Natural killer cell (primary cell): ENCODE results near the gene IRS2. TPM values are rescaled to one million over a fixed set of nuclear protein-coding genes. Genes with fewer than 3 reads are reported as not detected.

Experiments used
- ATAC-seq, 3 donors: fragments of 150-1000 bp in 2 of 3; fragments of 200-7000 bp in 1 of 3; cut with Tn5 transposase; 1 replicate in 1 of 3; 2 replicates in 2 of 3; pipeline ENCODE4 v1.10.0; 2021; ENCODE audit warnings: mild to moderate bottlenecking in 2 of 3, moderate library complexity in 2 of 3
- DNase-seq, 2 donors: peaks; one replicate each; pipeline versions ENCODE4 v3.0.0 to v3.0.0-alpha.2; 2013 to 2021; ENCODE audit warnings: mixed read lengths in 1 of 2
- H3K27ac ChIP-seq: one replicate; pipeline ENCODE4 v1.5.1; 2013; ENCODE audit warnings: mild to moderate bottlenecking, low read length
- H3K27me3 ChIP-seq: one replicate; pipeline ENCODE4 v1.6.1; 2013; ENCODE audit warnings: low read length; ENCODE audit not compliant: control insufficient read depth, insufficient read depth
- H3K36me3 ChIP-seq: one replicate; pipeline ENCODE4 v1.6.1; 2013; ENCODE audit warnings: low read length; ENCODE audit not compliant: control insufficient read depth, insufficient read depth
- H3K4me1 ChIP-seq: one replicate; pipeline ENCODE4 v1.6.1; 2013; ENCODE audit warnings: low read length; ENCODE audit not compliant: control insufficient read depth, insufficient read depth
- H3K4me3 ChIP-seq: one replicate; pipeline ENCODE4 v1.5.1; 2013; ENCODE audit warnings: low read length
- H3K9me3 ChIP-seq: one replicate; pipeline ENCODE4 v1.6.1; 2013; ENCODE audit warnings: low read length; ENCODE audit not compliant: control insufficient read depth, insufficient read depth
- H3K27ac Mint-ChIP-seq, 2 donors: one replicate each; pipeline ENCODE4 v1.8.0; 2022; ENCODE audit warnings: mild to moderate bottlenecking in 2 of 2, mixed read lengths in 2 of 2, moderate library complexity in 1 of 2
- H3K27me3 Mint-ChIP-seq, 2 donors: one replicate each; pipeline ENCODE4 v1.8.0; 2022; ENCODE audit warnings: low read depth in 2 of 2, mixed read lengths in 2 of 2
- H3K36me3 Mint-ChIP-seq: one replicate; pipeline ENCODE4 v1.8.0; 2022; ENCODE audit warnings: mixed read lengths
- H3K4me1 Mint-ChIP-seq, 2 donors: one replicate each; pipeline ENCODE4 v1.8.0; 2022; ENCODE audit warnings: mixed read lengths in 2 of 2
- H3K4me3 Mint-ChIP-seq: one replicate; pipeline ENCODE4 v1.8.0; 2022; ENCODE audit warnings: mild to moderate bottlenecking, moderate library complexity, mixed read lengths
- H3K9me3 Mint-ChIP-seq, 2 donors: one replicate each; pipeline ENCODE4 v1.8.0; 2022; ENCODE audit warnings: mixed read lengths in 2 of 2
- WGBS: methylation state at CpG from one replicate; pipeline ENCODE4 v1.1.7; 2013; ENCODE audit warnings: missing lambda C conversion rate; ENCODE audit not compliant: insufficient coverage; 5-methylcytosine and 5-hydroxymethylcytosine counted together
- intact Hi-C: fragments of 100-400 bp; cut with micrococcal nuclease; formaldehyde crosslinking; loops from one replicate; pipeline ENCODE4 v1.14.2; 2022
- total RNA-seq, 4 donors: library from RNA; stranded (reverse); fragments of 120-200 nt in 1 of 4; gene quantifications; one replicate each; pipeline versions ENCODE4 v1.2.3 to v1.2.4, GENCODE V29; 2013 to 2022
- TF ChIP-seq, protein P1 (sequence below): fragments of 200-600 bp; IDR thresholded peaks from one replicate; pipeline ENCODE4 v1.8.0; 2022; ENCODE audit warnings: antibody characterized with exemption

Gene IRS2
- total RNA-seq, 3 donors from 2014 or later (not counting 1 experiment from before 2014, with no cell fraction given), result 39.8 to 79.1 (median 60.9) TPM

DNA sequence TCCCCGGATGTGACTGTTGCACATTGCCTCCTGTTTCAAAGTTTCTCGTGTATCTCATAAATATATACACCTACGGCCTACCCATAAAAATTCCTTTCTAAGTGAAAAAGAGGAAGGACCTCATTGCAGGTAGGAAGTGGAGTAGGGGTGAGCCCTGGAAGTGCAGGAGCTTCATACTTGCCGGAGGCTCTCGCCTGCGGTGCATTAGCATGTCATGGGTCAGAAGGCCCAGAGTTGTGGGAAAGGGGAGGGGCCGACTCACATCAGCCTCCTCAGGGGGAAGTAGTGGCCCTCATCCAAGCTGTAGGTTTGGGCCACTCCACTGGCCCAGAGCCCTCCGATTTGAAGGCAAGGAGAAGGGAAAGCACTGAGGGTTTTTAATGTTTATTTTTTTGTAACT is 26.0 kb upstream of the IRS2 start:
- H3K27ac ChIP-seq, result no peak overlapping the region
- TF ChIP-seq, protein P1, sequence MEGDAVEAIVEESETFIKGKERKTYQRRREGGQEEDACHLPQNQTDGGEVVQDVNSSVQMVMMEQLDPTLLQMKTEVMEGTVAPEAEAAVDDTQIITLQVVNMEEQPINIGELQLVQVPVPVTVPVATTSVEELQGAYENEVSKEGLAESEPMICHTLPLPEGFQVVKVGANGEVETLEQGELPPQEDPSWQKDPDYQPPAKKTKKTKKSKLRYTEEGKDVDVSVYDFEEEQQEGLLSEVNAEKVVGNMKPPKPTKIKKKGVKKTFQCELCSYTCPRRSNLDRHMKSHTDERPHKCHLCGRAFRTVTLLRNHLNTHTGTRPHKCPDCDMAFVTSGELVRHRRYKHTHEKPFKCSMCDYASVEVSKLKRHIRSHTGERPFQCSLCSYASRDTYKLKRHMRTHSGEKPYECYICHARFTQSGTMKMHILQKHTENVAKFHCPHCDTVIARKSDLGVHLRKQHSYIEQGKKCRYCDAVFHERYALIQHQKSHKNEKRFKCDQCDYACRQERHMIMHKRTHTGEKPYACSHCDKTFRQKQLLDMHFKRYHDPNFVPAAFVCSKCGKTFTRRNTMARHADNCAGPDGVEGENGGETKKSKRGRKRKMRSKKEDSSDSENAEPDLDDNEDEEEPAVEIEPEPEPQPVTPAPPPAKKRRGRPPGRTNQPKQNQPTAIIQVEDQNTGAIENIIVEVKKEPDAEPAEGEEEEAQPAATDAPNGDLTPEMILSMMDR, result no peak
- H3K9me3 ChIP-seq, result no peaks in the 10 kb centered on the region
- WGBS, result 78% methylated on average over 5 of the region's 8 CpGs
- no peaks in the 10 kb centered on the region for H3K36me3 ChIP-seq
- H3K27me3 ChIP-seq, result no peaks in the 10 kb centered on the region
- peaks cover 24 to 47% of the 10 kb centered on the region in 2 donors for H3K27me3 Mint-ChIP-seq
- H3K4me3 Mint-ChIP-seq, result no peak overlapping the region
- no peak overlapping the region for H3K4me3 ChIP-seq
- no peak for ATAC-seq
- H3K27ac Mint-ChIP-seq, result no peak overlapping the region
- intact Hi-C loops, result no loop called here
- H3K4me1 Mint-ChIP-seq, result no peaks in the 10 kb centered on the region
- no peak for DNase-seq
- no peaks in the 10 kb centered on the region for H3K9me3 Mint-ChIP-seq
- H3K36me3 Mint-ChIP-seq, result no peaks in the 10 kb centered on the region
- H3K4me1 ChIP-seq, result no peaks in the 10 kb centered on the region

DNA sequence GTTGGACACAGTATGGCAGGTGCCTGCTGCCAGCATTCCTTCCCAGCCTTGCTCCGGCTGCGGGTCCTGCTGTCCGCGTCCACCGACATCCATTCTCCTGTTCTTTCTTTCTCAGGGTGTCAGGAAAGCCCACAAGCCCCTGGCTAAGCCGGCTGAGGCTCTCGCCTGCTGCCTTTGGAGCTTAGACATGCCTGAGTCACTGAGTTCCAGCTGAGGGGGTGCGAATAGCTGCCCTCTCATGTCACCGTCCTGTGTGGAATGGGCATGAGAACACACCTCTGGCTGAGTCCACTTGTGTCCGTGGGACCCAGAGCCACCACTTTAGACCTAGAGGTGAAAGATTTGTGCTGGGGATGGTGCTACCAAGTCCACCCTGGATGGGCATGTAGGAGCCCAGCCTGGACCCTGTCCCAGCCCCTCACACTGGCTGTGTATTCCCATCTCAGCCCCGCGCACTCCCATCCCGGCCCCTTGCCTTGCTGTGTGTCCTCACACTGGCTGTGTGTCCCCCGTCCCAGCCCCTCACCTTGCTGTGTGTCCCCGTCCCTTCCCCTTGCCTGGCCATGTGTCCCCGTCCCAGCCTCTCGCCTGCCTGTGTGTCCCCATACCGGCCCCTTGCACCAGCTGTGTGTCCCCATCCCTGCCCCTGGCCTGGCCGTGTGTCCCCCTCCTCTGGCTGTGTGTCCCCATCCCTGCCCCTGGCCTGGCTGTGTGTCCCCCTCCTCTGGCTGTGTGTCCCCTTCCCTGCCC is 24.6 kb upstream of the IRS2 start:
- Mint-ChIP-seq H3K4me1 (no peaks in the 10 kb centered on the region), H3K36me3 (no peaks in the 10 kb centered on the region), H3K9me3 (no peaks in the 10 kb centered on the region), H3K27ac (no peak overlapping the region), H3K27me3 (peaks cover 20 to 33% of the 10 kb centered on the region in 2 donors), H3K4me3 (no peak overlapping the region)
- no peaks in the 10 kb centered on the region for H3K36me3 ChIP-seq
- peaks cover 3% of the 10 kb centered on the region for H3K27me3 ChIP-seq
- DNase-seq, result no peak
- H3K27ac ChIP-seq, result no peak overlapping the region
- TF ChIP-seq, protein P1, result no peak
- H3K9me3 ChIP-seq, result no peaks in the 10 kb centered on the region
- ATAC-seq, result no peak
- intact Hi-C loops, result no loop called here
- 79% methylated on average over 19 of the region's 19 CpGs for WGBS
- no peak overlapping the region for H3K4me3 ChIP-seq
- H3K4me1 ChIP-seq, result no peaks in the 10 kb centered on the region

DNA sequence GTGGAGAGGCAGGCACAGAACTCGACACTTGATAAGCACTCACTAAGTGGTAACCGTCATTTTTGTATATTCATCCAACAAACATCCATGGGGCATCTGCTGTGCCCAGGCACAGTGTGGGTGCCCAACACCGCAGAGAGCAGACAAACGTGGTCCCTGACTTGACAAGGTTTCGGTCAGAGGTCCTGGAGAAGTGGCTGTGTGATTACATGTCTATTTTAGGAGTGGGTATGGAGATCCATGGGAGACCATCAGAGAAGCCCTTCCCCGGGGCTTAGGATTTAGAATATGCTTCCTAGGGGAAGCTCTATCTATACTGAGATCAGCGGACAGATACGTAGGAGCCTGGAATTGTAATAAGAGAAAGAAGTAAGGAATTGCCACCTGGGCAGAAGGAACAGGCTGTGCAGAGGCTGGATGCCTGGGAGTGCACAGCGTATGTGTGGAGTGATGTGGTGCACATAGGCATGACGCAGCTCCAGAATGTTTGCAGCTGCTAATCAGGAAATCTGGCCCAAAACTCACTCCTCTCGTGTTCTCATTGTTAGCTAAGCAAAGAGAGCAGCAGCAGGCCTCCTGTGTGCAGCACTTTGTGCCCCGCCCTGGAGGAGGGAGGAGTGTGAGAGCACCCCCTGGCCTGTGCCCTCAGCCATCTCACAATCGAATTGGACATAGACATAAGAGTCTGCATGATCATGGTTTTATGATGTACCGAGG is 23.0 kb upstream of the IRS2 start:
- H3K36me3 ChIP-seq, result no peaks in the 10 kb centered on the region
- H3K27me3 ChIP-seq, result peaks cover 3% of the 10 kb centered on the region
- H3K9me3 ChIP-seq, result no peaks in the 10 kb centered on the region
- ATAC-seq (no peak), DNase-seq (no peak)
- no peak overlapping the region for H3K27ac Mint-ChIP-seq
- H3K36me3 Mint-ChIP-seq, result no peaks in the 10 kb centered on the region
- no peak overlapping the region for H3K4me3 Mint-ChIP-seq
- H3K4me1 ChIP-seq, result no peaks in the 10 kb centered on the region
- intact Hi-C loops, result no loop called here
- H3K4me3 ChIP-seq, result no peak overlapping the region
- H3K4me1 Mint-ChIP-seq, result no peaks in the 10 kb centered on the region
- no peaks in the 10 kb centered on the region for H3K9me3 Mint-ChIP-seq
- TF ChIP-seq, protein P1, result no peak
- WGBS, result 80% methylated on average over 14 of the region's 14 CpGs
- no peak overlapping the region for H3K27ac ChIP-seq
- peaks cover 26 to 39% of the 10 kb centered on the region in 2 donors for H3K27me3 Mint-ChIP-seq
